Heart right ventricle (tissue), 16 donors: ENCODE measurements around the gene VNN1. TPM values are rescaled to one million over a fixed set of nuclear protein-coding genes. Genes with fewer than 3 reads are reported as not detected.
A peak's percentile ranks its signal among the peaks of the same experiment; 100 is the strongest.

ENCODE experiments used
- ATAC-seq, 8 donors: fragments of 200-7000 bp; cut with Tn5 transposase; one replicate each; pipeline ENCODE4 v1.9.1; 2020; ENCODE audit warnings: mild to moderate bottlenecking in 8 of 8, moderate library complexity in 8 of 8, moderate number of reproducible peaks in 1 of 8
- DNase-seq, 2 donors: peaks; one replicate each; pipeline ENCODE4 v3.0.0-alpha.2; 2020
- H3K27ac ChIP-seq, 10 donors: fragments of 200-600 bp; sonication (generic) in 2 of 10; one replicate each; pipeline versions ENCODE4 v1.5.0 to v1.8.0; 2020 to 2022; ENCODE audit warnings: mild to moderate bottlenecking in 3 of 10
- H3K27me3 ChIP-seq, 7 donors: fragments of 200-600 bp; one replicate each; pipeline ENCODE4 v1.8.0; 2021 to 2022; ENCODE audit warnings: mild to moderate bottlenecking in 2 of 7
- H3K36me3 ChIP-seq, 9 donors: fragments of 200-600 bp; sonication (generic) in 1 of 9; one replicate each; pipeline versions ENCODE4 v1.5.0 to v1.8.0; 2020 to 2022; ENCODE audit warnings: mild to moderate bottlenecking in 2 of 9
- H3K4me1 ChIP-seq, 9 donors: fragments of 200-600 bp; sonication (generic) in 1 of 9; one replicate each; pipeline versions ENCODE4 v1.5.0 to v1.8.0; 2020 to 2022; ENCODE audit warnings: mild to moderate bottlenecking in 4 of 9
- H3K4me3 ChIP-seq, 10 donors: fragments of 200-600 bp; sonication (generic) in 2 of 10; one replicate each; pipeline versions ENCODE4 v1.5.0 to v1.8.0; 2020 to 2022; ENCODE audit warnings: mild to moderate bottlenecking in 7 of 10, moderate library complexity in 2 of 10
- H3K9me3 ChIP-seq, 11 donors: fragments of 200-600 bp in 10 of 11; sonication (generic) in 2 of 11; one replicate each; pipeline versions ENCODE4 v1.5.0 to v1.8.0; 2013 to 2022; ENCODE audit warnings: mild to moderate bottlenecking in 2 of 11, control low read depth in 1 of 11, moderate library complexity in 1 of 11
- WGBS, 2 donors: extraction: QIAGEN DNeasy Blood & Tissue Kit; methylation state at CpG; one replicate each; pipeline ENCODE4 v1.1.7; 2013; ENCODE audit warnings: inconsistent platforms in 1 of 2; 5-methylcytosine and 5-hydroxymethylcytosine counted together
- intact Hi-C, 10 donors: fragments of 100-400 bp; cut with DNase I; formaldehyde crosslinking; loops; one replicate each; pipeline versions ENCODE4 v1.11.1 to v1.14.2; 2022
- polyA plus RNA-seq, 2 donors: library from polyadenylated mRNA; stranded (reverse); fragments of 200-250 nt; gene quantifications; one replicate each; pipeline ENCODE4 v1.2.3, GENCODE V29; 2013
- total RNA-seq, 10 donors: library from RNA; stranded (reverse); fragmentation: NEBNext Ultra II Directional in 3 of 10; extraction: Animal tissue kit (Norgen Biotek cat#: 25700) in 3 of 10; gene quantifications; one replicate each; pipeline versions ENCODE4 v1.2.1 to v1.2.4, GENCODE V29; 2021 to 2023
- TF ChIP-seq, protein P1 (sequence below), 9 donors: fragments of 200-600 bp; sonication (generic) in 2 of 9; IDR thresholded peaks; one replicate each; pipeline versions ENCODE4 v1.5.0 to v1.8.0; 2021 to 2022; ENCODE audit warnings: antibody characterized with exemption in 9 of 9, mild to moderate bottlenecking in 5 of 9, moderate library complexity in 1 of 9
- donor health status: Arrhythmogenic right ventricular cardiomyopathy.
- donor health status: ischemic (EF 13 %, LVEDD 7.1; RV severe dilation, severe dysfunction).
- donor health status: healthy with polysubstance abuse.
- donor health status: DM: no; HTN: yes; CAD: no.
- donor health status: DM: no; HTN: no; CAD: no.
- donor health status: ischemic (EF 25% LVEDD 6.9; RV normal size, moderate dysfunction).
- donor health status: ischemic (EF 25% LVEDD 5.7; RV mildly dilated, moderate dysfunction).
- donor health status: healthy.
- donor health status: DM: yes; HTN: yes; CAD: no.
- donor health status: Ischemic cardiomyopathy.
- donor health status: ischemic (EF 35%, LVEDD 5.7; RV mildly dilated, moderate dysfunction).
- donor health status: nonischemic (EF 11% LVEDD 7.7; RV severe dilation, severe dysfunction).
- donor health status: DM: yes; HTN: yes; CAD: no.
- donor health status: PGD.
- donor health status: ischemic (EF 29% LVEDD 5.4; RV normal size, mild dysfunction).
- donor health status: nonischemic (EF 23%, LVEDD 6.1; RV moderate dilation, normal function).

VNN1 gene
- total and polyA plus RNA-seq, 12 donors, result 0.09 to 2.0 (median 0.34) TPM

GRCh38 chr6:132669690-132670291, 44.1 kb downstream of the VNN1 start:
- intact Hi-C loops, result loop anchor here in 8 of 10 donors (2.0 to 10.0 kb wide), 5 partner anchors 95 to 135 kb away; partner anchors contain the start of gene SLC18B1 (in 4 of the 8)

DNA sequence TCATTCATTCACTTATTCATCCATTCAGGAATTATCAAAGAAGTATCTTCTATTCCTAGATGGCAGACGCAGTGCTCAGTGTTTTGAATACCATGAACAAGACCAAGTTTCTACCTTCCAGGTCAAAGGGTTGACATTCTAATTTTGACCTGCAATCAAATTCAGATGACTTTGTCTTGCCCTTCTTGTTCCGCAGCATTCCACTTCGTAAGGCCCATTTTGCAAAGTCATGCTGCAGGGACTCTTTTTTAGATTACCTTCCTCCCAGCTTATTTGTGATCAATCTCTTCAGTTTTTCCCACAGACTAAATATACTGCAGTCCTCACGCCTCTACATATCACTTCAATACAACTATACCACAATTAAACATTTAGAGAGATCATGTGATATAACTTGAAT, 47.7 kb downstream of the VNN1 start:
- H3K4me1 ChIP-seq, result peaks cover 0 to 12% (median 0%) of the 10 kb centered on the region in 9 donors
- no peak overlapping the region for H3K27ac ChIP-seq
- no peak for ATAC-seq
- no peak overlapping the region for H3K4me3 ChIP-seq
- H3K9me3 ChIP-seq, result peaks cover 0 to 4% (median 0%) of the 10 kb centered on the region in 11 donors
- DNase-seq, result no peak
- WGBS, 2 donors, result 77 to 88% methylated on average over 4 of the region's 4 CpGs
- no peaks in the 10 kb centered on the region for H3K27me3 ChIP-seq
- no peaks in the 10 kb centered on the region for H3K36me3 ChIP-seq
- TF ChIP-seq, protein P1, sequence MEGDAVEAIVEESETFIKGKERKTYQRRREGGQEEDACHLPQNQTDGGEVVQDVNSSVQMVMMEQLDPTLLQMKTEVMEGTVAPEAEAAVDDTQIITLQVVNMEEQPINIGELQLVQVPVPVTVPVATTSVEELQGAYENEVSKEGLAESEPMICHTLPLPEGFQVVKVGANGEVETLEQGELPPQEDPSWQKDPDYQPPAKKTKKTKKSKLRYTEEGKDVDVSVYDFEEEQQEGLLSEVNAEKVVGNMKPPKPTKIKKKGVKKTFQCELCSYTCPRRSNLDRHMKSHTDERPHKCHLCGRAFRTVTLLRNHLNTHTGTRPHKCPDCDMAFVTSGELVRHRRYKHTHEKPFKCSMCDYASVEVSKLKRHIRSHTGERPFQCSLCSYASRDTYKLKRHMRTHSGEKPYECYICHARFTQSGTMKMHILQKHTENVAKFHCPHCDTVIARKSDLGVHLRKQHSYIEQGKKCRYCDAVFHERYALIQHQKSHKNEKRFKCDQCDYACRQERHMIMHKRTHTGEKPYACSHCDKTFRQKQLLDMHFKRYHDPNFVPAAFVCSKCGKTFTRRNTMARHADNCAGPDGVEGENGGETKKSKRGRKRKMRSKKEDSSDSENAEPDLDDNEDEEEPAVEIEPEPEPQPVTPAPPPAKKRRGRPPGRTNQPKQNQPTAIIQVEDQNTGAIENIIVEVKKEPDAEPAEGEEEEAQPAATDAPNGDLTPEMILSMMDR (IDR thresholded peaks at IDR 0.05), result no peak
- intact Hi-C loops, result loop anchor here in 4 of 10 donors (5.0 to 10.0 kb wide), 4 partner anchors 99 to 139 kb away; partner anchors contain the start of gene SLC18B1 (in 1 of the 4)

More at GRCh38 chr6:132669690-132670291, 44.1 kb downstream of the VNN1 start:
- DNase-seq (no peak), ATAC-seq (peak in 7 of 8 donors; percentile 33 to 75 (median 64))
- WGBS, 2 donors, result 13 to 15% methylated on average over 4 of the region's 4 CpGs
- Histone ChIP-seq H3K4me1 (peaks cover 0 to 12% (median 0%) of the 10 kb centered on the region in 9 donors), H3K4me3 (no peak overlapping the region), H3K36me3 (no peaks in the 10 kb centered on the region), H3K27me3 (peaks cover 0 to 6% (median 0%) of the 10 kb centered on the region in 7 donors), H3K27ac (peak overlapping the region in 1 of 10 donors; percentile 49), H3K9me3 (no peaks in the 10 kb centered on the region)
- TF ChIP-seq, protein P1 (IDR thresholded peaks at IDR 0.05), result peak; percentile 16 to 68 (median 58)

DNA sequence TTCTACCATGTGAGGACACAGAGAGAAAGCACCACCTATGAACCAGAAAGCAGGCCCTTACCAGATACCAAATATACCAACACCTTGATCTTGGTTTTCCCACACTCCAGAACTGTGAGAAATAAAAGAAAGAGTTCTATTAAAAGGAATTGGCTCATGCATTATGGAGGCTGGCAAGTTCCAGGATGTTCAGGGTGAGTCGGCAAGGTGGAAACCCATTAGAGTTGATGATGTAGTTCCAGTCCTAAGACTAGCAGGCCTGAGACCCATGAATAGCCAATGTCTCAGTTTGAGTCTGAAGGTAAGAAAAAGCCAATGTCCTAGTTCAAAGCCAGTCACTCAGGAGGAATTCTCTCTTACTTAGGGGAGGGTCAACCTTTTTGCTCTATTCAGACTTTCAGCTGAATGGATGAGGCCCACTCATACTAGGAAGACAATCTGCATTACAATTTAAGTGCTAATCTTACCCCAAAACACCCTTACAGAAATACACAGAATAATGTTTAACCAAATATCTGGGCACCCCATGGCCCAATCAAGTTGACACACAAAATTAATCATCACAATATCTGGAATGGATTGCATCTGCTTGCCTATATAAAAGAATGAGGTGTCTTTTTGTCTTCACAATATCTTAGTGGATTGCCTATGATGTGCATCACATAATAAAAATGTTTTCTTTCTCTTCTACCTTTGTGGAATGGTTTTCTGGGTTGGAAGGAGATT, 49.4 kb downstream of the VNN1 start:
- TF ChIP-seq, protein P1 (IDR thresholded peaks at IDR 0.05), result no peak
- Histone ChIP-seq H3K4me3 (no peak overlapping the region), H3K9me3 (peaks cover 0 to 4% (median 0%) of the 10 kb centered on the region in 11 donors), H3K36me3 (no peaks in the 10 kb centered on the region), H3K27me3 (no peaks in the 10 kb centered on the region), H3K27ac (no peak overlapping the region), H3K4me1 (peaks cover 0 to under 1% (median 0%) of the 10 kb centered on the region in 9 donors)
- ATAC-seq (no peak), DNase-seq (no peak)
- intact Hi-C loops, result loop anchor here in 4 of 10 donors (5.0 to 10.0 kb wide), 4 partner anchors 100 to 140 kb away; partner anchors contain the start of gene SLC18B1 (in 1 of the 4)
- WGBS, 2 donors, result 92 to 97% methylated on average over 1 of the region's 1 CpG

DNA sequence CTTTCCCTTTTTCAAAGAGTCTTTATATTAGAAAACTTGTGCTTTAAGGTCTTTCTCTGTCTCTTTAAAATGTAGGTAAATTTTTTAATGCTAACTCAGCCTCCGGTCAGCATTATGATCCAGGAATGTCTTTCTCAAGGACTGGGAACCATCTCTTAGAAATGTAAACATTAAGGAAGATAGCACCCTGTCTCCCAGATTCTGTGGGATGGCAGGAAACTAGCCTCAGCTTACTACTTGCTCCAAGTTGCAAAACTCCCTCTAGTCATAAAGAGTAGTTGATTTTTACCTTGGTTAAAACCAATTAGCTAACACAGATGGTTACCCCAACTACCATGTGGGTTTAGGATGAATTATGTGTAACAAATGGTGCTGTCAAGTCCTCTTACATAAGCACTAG, 50.2 kb downstream of the VNN1 start:
- Histone ChIP-seq H3K36me3 (no peaks in the 10 kb centered on the region), H3K4me1 (no peaks in the 10 kb centered on the region), H3K4me3 (no peak overlapping the region), H3K27ac (no peak overlapping the region), H3K27me3 (no peaks in the 10 kb centered on the region), H3K9me3 (peaks cover 0 to 4% (median 0%) of the 10 kb centered on the region in 11 donors)
- 67 to 77% methylated on average over 1 of the region's 1 CpG for WGBS, 2 donors
- no peak for DNase-seq
- intact Hi-C loops, result loop anchor here in 3 of 10 donors (10.0 kb wide), 3 partner anchors 101 to 141 kb away; partner anchors contain the start of gene SLC18B1 (in 1 of the 3)
- TF ChIP-seq, protein P1 (IDR thresholded peaks at IDR 0.05), result no peak
- no peak for ATAC-seq
